ENCODE results near the gene GIMAP6. TPM values are rescaled to one million over a fixed set of nuclear protein-coding genes. Genes with fewer than 3 reads are reported as not detected.

GIMAP6 gene
- total and polyA plus RNA-seq, 2 of the 4 experiments (the other 2 are of a cell fraction): not detected

GRCh38 chr7:150645259-150646020 lies 13.3 kb upstream of the GIMAP6 start:
- in situ Hi-C loops (cut with MboI; ENCODE audit: low sequenced_read_pairs): no loop called here
- POLR2A ChIA-PET (ENCODE audit: unreplicated experiment): no interaction called here
- no TSS peak for BruUV-seq (replicated peaks)
- no peak overlapping the region for H2AFZ ChIP-seq (replicated peaks; ENCODE audit: low read length, poor library complexity)
- ATAC-seq (ENCODE audit: low read depth): no peak
- no peak for TF ChIP-seq BHLHE40 (IDR thresholded peaks at IDR 0.05; ENCODE audit: low read depth, low read length)
- TF ChIP-seq FOS (IDR thresholded peaks at IDR 0.05; ENCODE audit: low read depth, low read length): no peak
- TF ChIP-seq ELK1 (IDR thresholded peaks at IDR 0.05; ENCODE audit: borderline replicate concordance, low read depth, low read length): no peak
- no peak for TF ChIP-seq RCOR1 (IDR thresholded peaks at IDR 0.05; ENCODE audit: insufficient replicate concordance, low read length)
- TF ChIP-seq USF2 (IDR thresholded peaks at IDR 0.05; ENCODE audit: low read depth, low read length): no peak
- TF ChIP-seq CEBPB (IDR thresholded peaks at IDR 0.05; ENCODE audit: low read depth, low read length): no peak
- no peak for TF ChIP-seq SMC3 (IDR thresholded peaks at IDR 0.05; ENCODE audit: low read depth, low read length)
- TF ChIP-seq RAD21 (IDR thresholded peaks at IDR 0.05; ENCODE audit: low read length): no peak
- no peak for TF ChIP-seq CTCF (conservative IDR thresholded peaks at IDR 0.05; ENCODE audit: low read depth, low read length)
- TF ChIP-seq RFX5 (IDR thresholded peaks at IDR 0.05; ENCODE audit: low read depth, low read length): no peak
- TF ChIP-seq POLR2A (IDR thresholded peaks at IDR 0.05; ENCODE audit: low read depth, low read length): no peak
- TF ChIP-seq CHD1 (IDR thresholded peaks at IDR 0.05; ENCODE audit: low read depth, low read length): no peak
- no peak for TF ChIP-seq NFE2L2 (IDR thresholded peaks at IDR 0.05; ENCODE audit: low read depth, low read length)
- no peak for TF ChIP-seq MAFK (IDR thresholded peaks at IDR 0.05; ENCODE audit: low read depth, low read length)
- TF ChIP-seq MXI1 (IDR thresholded peaks at IDR 0.05; ENCODE audit: borderline replicate concordance, low read depth, low read length): no peak
- no peak for TF ChIP-seq MAZ (IDR thresholded peaks at IDR 0.05; ENCODE audit: borderline replicate concordance, low read depth, low read length)
- no peak overlapping the region for H3K14ac ChIP-seq (replicated peaks; ENCODE audit: low read depth, low read length)
- H3K18ac ChIP-seq (ENCODE audit: low read depth, low read length): no peak overlapping the region
- H2BK20ac ChIP-seq (ENCODE audit: low read depth, low read length): no peak overlapping the region
- H3K9me1 ChIP-seq (ENCODE audit: insufficient read depth, low read length): no peaks in the 10 kb centered on the region
- H3K27me3 ChIP-seq (ENCODE audit: control insufficient read depth, insufficient read depth, low read length): no peaks in the 10 kb centered on the region
- H3K9ac ChIP-seq (ENCODE audit: low read depth, low read length): no peak overlapping the region
- H3K4me2 ChIP-seq (ENCODE audit: low read depth, low read length): no peak overlapping the region
- H3K4me1 ChIP-seq (ENCODE audit: control insufficient read depth, insufficient read depth, low read length): no peaks in the 10 kb centered on the region
- H3K27ac ChIP-seq (ENCODE audit: insufficient read depth, low read length): no peak overlapping the region
- H2AK9ac ChIP-seq (replicated peaks; ENCODE audit: low read depth, low read length, poor library complexity): no peak overlapping the region
- H4K5ac ChIP-seq (ENCODE audit: low read depth, low read length): no peak overlapping the region
- no peak overlapping the region for H3K23ac ChIP-seq (ENCODE audit: low read depth, low read length)
- H2AK5ac ChIP-seq (ENCODE audit: low read depth, low read length): no peak overlapping the region
- WGBS, 2 experiments (ENCODE audit: extremely low coverage in 2 of 2, insufficient read length in 1 of 2): no CpG with 5 or more reads among the region's 6 CpGs
- H3K79me1 ChIP-seq (ENCODE audit: low read depth in 1 of 2, low read length in 2 of 2): no peaks in the 10 kb centered on the region
- H3K56ac ChIP-seq (ENCODE audit: extremely low read depth, insufficient read depth, low read length): no peak overlapping the region
- H3K9me3 ChIP-seq (ENCODE audit: control insufficient read depth, insufficient read depth, low read length): peaks cover 13% of the 10 kb centered on the region; the same call in 1 of the 2 replicates
- no peaks in the 10 kb centered on the region for H3K36me3 ChIP-seq (ENCODE audit: control insufficient read depth, insufficient read depth, low read length)
- H4K20me1 ChIP-seq (ENCODE audit: insufficient read depth, low read length): no peaks in the 10 kb centered on the region
- no peak overlapping the region for H4K91ac ChIP-seq (ENCODE audit: insufficient read depth, low read depth, low read length)
- H2BK5ac ChIP-seq (ENCODE audit: low read depth, low read length, poor library complexity, severe bottlenecking): no peak overlapping the region
- no peak overlapping the region for H4K8ac ChIP-seq (ENCODE audit: low read depth in 2 of 2, low read length in 2 of 2)
- intact Hi-C loops (cut with micrococcal nuclease): no loop called here
- CTCF ChIA-PET: no interaction called here
- no peak overlapping the region for H2BK15ac ChIP-seq (ENCODE audit: low read depth, low read length)
- no peak overlapping the region for H2BK120ac ChIP-seq (ENCODE audit: low read depth, low read length)
- no peak overlapping the region for H3K4me3 ChIP-seq (ENCODE audit: insufficient read depth, low read depth, low read length)
- DNase-seq: no peak
- dilution Hi-C loops (cut with HindIII; ENCODE audit: low sequenced_read_pairs, unreplicated experiment): no loop called here
- H3K4ac ChIP-seq (ENCODE audit: low read depth, low read length): no peak overlapping the region
